SK-N-SH treated with all-trans-retinoic acid at 6 μM for 48 hours (cell line): ENCODE results near the gene MOK.

ENCODE experiments used
- ATAC-seq: fragments of 200-7000 bp; cut with Tn5 transposase; 3 replicates; pipeline ENCODE4 v1.9.1; 2020; ENCODE audit warnings: mild to moderate bottlenecking, moderate library complexity
- ARNTL ChIP-seq: fragments of 450-650 bp; formaldehyde crosslinking; IDR thresholded peaks from 2 replicates; pipeline ENCODE4 v1.5.0; 2020; ENCODE audit warnings: low read depth, mild to moderate bottlenecking, moderate library complexity, borderline replicate concordance
- CSDC2 ChIP-seq: fragments of 250-450 bp; sonication (Bioruptor Pico); IDR thresholded peaks from 2 replicates; pipeline ENCODE4 v1.5.0; 2020; ENCODE audit warnings: mild to moderate bottlenecking, moderate library complexity
- CSRNP3 ChIP-seq: fragments of 250-450 bp; sonication (Bioruptor Pico); IDR thresholded peaks from 2 replicates; pipeline ENCODE4 v1.5.1; 2021; ENCODE audit warnings: mild to moderate bottlenecking, moderate library complexity
- ESRRG ChIP-seq: fragments of 250-450 bp; sonication (Bioruptor Pico); IDR thresholded peaks from 2 replicates; pipeline ENCODE4 v1.6.1; 2021; ENCODE audit warnings: mild to moderate bottlenecking
- GLIS3 ChIP-seq: fragments of 250-450 bp; sonication (Bioruptor Pico); IDR thresholded peaks from 2 replicates; pipeline ENCODE4 v1.5.0; 2020; ENCODE audit warnings: mild to moderate bottlenecking, moderate library complexity
- ISL1 ChIP-seq: fragments of 250-450 bp; sonication (Bioruptor Pico); IDR thresholded peaks from 2 replicates; pipeline ENCODE4 v2.1.2; 2022; ENCODE audit warnings: mild to moderate bottlenecking, moderate library complexity
- OSR1 ChIP-seq: fragments of 250-450 bp; sonication (Bioruptor Pico); IDR thresholded peaks from 2 replicates; pipeline ENCODE4 v1.8.0; 2022; ENCODE audit warnings: moderate library complexity, mild to moderate bottlenecking, inconsistent platforms
- POU6F1 ChIP-seq: fragments of 250-450 bp; sonication (Bioruptor Pico); IDR thresholded peaks from 2 replicates; pipeline ENCODE4 v1.8.0; 2021; ENCODE audit warnings: low read depth, mild to moderate bottlenecking, moderate library complexity, borderline replicate concordance
- RARB ChIP-seq: fragments of 250-450 bp; sonication (Bioruptor Pico); IDR thresholded peaks from 2 replicates; pipeline ENCODE4 v1.8.0; 2021; ENCODE audit warnings: mild to moderate bottlenecking, moderate library complexity
- SNAI2 ChIP-seq: fragments of 250-450 bp; sonication (Bioruptor Pico); IDR thresholded peaks from 2 replicates; pipeline ENCODE4 v1.5.0; 2020; ENCODE audit warnings: mild to moderate bottlenecking, moderate library complexity
- ZC3H10 ChIP-seq: fragments of 250-450 bp; sonication (Bioruptor Pico); IDR thresholded peaks from 2 replicates; pipeline ENCODE4 v1.5.1; 2021; ENCODE audit warnings: mild to moderate bottlenecking, moderate library complexity
- ZFP3 ChIP-seq: fragments of 250-450 bp; sonication (Bioruptor Pico); IDR thresholded peaks from 2 replicates; pipeline ENCODE4 v1.5.0; 2020; ENCODE audit warnings: mild to moderate bottlenecking, moderate library complexity
- ZNF565 ChIP-seq: fragments of 450-650 bp; formaldehyde crosslinking; conservative IDR thresholded peaks from 2 replicates; pipeline ENCODE4 v1.5.0; 2020; ENCODE audit warnings: low read depth, mild to moderate bottlenecking, moderate library complexity
- ZNF70 ChIP-seq: fragments of 450-650 bp; formaldehyde crosslinking; IDR thresholded peaks from 2 replicates; pipeline ENCODE4 v1.5.0; 2020; ENCODE audit warnings: mild to moderate bottlenecking, moderate library complexity
- ZNF8 ChIP-seq: fragments of 450-650 bp; formaldehyde crosslinking; IDR thresholded peaks from 2 replicates; pipeline ENCODE4 v1.5.0; 2020; ENCODE audit warnings: mild to moderate bottlenecking, moderate library complexity
- TF ChIP-seq, protein P1 (sequence below): fragments of 250-450 bp; sonication (Bioruptor Pico); IDR thresholded peaks from 2 replicates; pipeline ENCODE4 v1.5.0; 2020; ENCODE audit warnings: mild to moderate bottlenecking, moderate library complexity
- TF ChIP-seq, protein P2 (sequence below): fragments of 250-450 bp; sonication (Bioruptor Pico); IDR thresholded peaks from 2 replicates; pipeline ENCODE4 v1.5.1; 2020; ENCODE audit warnings: low read depth, mild to moderate bottlenecking, moderate library complexity

MOK gene

DNA sequence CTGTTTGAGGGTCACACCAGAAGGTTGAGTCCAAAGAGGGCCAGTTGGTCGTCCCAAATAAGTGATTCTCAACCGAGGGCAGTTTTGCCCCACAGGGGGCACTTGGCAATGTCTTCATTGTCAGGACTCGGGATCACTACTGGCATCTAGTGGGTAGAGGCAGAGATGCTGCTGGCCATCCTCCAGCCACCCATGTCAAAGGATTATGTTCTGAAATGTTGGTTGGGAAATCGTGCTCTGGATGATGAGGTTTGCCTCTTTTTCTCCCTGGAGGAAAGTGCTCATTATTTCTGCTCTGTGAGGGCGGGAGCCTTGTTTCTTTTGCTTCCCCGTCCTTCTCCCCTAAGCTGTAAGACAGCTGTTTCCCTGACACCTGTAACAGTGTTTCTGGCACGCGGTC is 18.1 kb upstream of the MOK start:
- TF ChIP-seq ZC3H10 (no peak), POU6F1 (CRISPR knock-in tag) (no peak), ESRRG (CRISPR knock-in tag) (no peak), SNAI2 (CRISPR knock-in tag) (no peak)
- TF ChIP-seq, protein P1, sequence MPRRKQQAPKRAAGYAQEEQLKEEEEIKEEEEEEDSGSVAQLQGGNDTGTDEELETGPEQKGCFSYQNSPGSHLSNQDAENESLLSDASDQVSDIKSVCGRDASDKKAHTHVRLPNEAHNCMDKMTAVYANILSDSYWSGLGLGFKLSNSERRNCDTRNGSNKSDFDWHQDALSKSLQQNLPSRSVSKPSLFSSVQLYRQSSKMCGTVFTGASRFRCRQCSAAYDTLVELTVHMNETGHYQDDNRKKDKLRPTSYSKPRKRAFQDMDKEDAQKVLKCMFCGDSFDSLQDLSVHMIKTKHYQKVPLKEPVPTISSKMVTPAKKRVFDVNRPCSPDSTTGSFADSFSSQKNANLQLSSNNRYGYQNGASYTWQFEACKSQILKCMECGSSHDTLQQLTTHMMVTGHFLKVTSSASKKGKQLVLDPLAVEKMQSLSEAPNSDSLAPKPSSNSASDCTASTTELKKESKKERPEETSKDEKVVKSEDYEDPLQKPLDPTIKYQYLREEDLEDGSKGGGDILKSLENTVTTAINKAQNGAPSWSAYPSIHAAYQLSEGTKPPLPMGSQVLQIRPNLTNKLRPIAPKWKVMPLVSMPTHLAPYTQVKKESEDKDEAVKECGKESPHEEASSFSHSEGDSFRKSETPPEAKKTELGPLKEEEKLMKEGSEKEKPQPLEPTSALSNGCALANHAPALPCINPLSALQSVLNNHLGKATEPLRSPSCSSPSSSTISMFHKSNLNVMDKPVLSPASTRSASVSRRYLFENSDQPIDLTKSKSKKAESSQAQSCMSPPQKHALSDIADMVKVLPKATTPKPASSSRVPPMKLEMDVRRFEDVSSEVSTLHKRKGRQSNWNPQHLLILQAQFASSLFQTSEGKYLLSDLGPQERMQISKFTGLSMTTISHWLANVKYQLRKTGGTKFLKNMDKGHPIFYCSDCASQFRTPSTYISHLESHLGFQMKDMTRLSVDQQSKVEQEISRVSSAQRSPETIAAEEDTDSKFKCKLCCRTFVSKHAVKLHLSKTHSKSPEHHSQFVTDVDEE (CRISPR knock-in tag), result no peak
- TF ChIP-seq, protein P2, sequence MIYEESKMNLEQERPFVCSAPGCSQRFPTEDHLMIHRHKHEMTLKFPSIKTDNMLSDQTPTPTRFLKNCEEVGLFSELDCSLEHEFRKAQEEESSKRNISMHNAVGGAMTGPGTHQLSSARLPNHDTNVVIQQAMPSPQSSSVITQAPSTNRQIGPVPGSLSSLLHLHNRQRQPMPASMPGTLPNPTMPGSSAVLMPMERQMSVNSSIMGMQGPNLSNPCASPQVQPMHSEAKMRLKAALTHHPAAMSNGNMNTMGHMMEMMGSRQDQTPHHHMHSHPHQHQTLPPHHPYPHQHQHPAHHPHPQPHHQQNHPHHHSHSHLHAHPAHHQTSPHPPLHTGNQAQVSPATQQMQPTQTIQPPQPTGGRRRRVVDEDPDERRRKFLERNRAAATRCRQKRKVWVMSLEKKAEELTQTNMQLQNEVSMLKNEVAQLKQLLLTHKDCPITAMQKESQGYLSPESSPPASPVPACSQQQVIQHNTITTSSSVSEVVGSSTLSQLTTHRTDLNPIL (CRISPR knock-in tag), result no peak
- peak; percentile 52; the same call in 2 of the 3 replicates for ATAC-seq

- no peak for ATAC-seq
- TF ChIP-seq, protein P2 (CRISPR knock-in tag), result no peak
- no peak for TF ChIP-seq CSRNP3 (CRISPR knock-in tag)
- TF ChIP-seq RARB (CRISPR knock-in tag), result no peak
- no peak for TF ChIP-seq GLIS3
- no peak for TF ChIP-seq OSR1 (CRISPR knock-in tag)
- no peak for TF ChIP-seq ISL1 (CRISPR knock-in tag)
- TF ChIP-seq CSDC2, result no peak
- TF ChIP-seq ZNF70 (CRISPR knock-in tag), result no peak
- TF ChIP-seq, protein P1 (CRISPR knock-in tag), result no peak
- no peak for TF ChIP-seq ARNTL
- TF ChIP-seq ZC3H10, result no peak
- no peak for TF ChIP-seq ZNF8
- no peak for TF ChIP-seq ZNF565
- TF ChIP-seq ZFP3 (CRISPR knock-in tag), result no peak
Observed at GRCh38 chr14:102321456-102322422, 16.8 kb upstream of the MOK start.
